Tibial nerve (tissue), 4 donors: ENCODE results near the gene PCDHGA2. TPM values are rescaled to one million over a fixed set of nuclear protein-coding genes. Genes with fewer than 3 reads are reported as not detected.

Source experiments
- DNase-seq, 2 donors: peaks; one replicate each; pipeline ENCODE4 v3.0.0-alpha.2; 2019; ENCODE audit warnings: low spot score in 2 of 2
- H3K27ac ChIP-seq, 4 donors: fragments of 200-600 bp; sonication (generic) in 3 of 4; one replicate each; pipeline ENCODE4 v1.5.1; 2017 to 2019; ENCODE audit warnings: mild to moderate bottlenecking in 1 of 4
- H3K27me3 ChIP-seq, 2 donors: fragments of 200-600 bp; sonication (generic) in 1 of 2; one replicate each; pipeline versions ENCODE4 v1.5.1 to v1.6.0; 2017 to 2019
- H3K36me3 ChIP-seq, 3 donors: fragments of 200-600 bp; sonication (generic); one replicate each; pipeline ENCODE4 v1.5.1; 2018 to 2019
- H3K4me1 ChIP-seq, 4 donors: fragments of 200-600 bp; sonication (generic) in 3 of 4; one replicate each; pipeline ENCODE4 v1.5.1; 2017 to 2019
- H3K4me3 ChIP-seq, 4 donors: fragments of 200-600 bp; sonication (generic) in 3 of 4; one replicate each; pipeline ENCODE4 v1.5.1; 2017 to 2019; ENCODE audit warnings: mild to moderate bottlenecking in 1 of 4, moderate library complexity in 1 of 4
- H3K9me3 ChIP-seq, 4 donors: fragments of 200-600 bp; sonication (generic) in 3 of 4; one replicate each; pipeline ENCODE4 v1.5.1; 2017 to 2019
- EP300 ChIP-seq, 2 donors: sonication (generic); formaldehyde crosslinking; IDR thresholded peaks; one replicate each; pipeline ENCODE4 v1.6.1; 2017; ENCODE audit warnings: antibody characterized with exemption in 2 of 2, mild to moderate bottlenecking in 1 of 2
- POLR2A ChIP-seq, 2 donors: fragments of 450-650 bp; IDR thresholded peaks; one replicate each; pipeline ENCODE4 v1.6.1; 2017; ENCODE audit warnings: antibody characterized with exemption in 2 of 2, mild to moderate bottlenecking in 2 of 2, moderate library complexity in 2 of 2
- WGBS, 2 donors: methylation state at CpG; one replicate each; pipeline ENCODE4 v1.1.5; 2018; 5-methylcytosine and 5-hydroxymethylcytosine counted together
- total RNA-seq, 4 donors: library from RNA; depleted of rRNA; stranded (reverse); fragments of >200 nt; gene quantifications; one replicate each; pipeline ENCODE4 v1.1.0, GENCODE V29; 2016
- TF ChIP-seq, protein P1 (sequence below), 5 experiments: fragments of 200-600 bp in 3 of 5; fragments of 450-650 bp in 2 of 5; sonication (generic) in 3 of 5; IDR thresholded peaks; one replicate each; pipeline ENCODE4 v1.5.1; 2016 to 2019; ENCODE audit warnings: antibody characterized with exemption in 5 of 5, mild to moderate bottlenecking in 3 of 5, moderate library complexity in 2 of 5

Gene PCDHGA2
- total RNA-seq, 4 donors from 2014 or later = 9.6 to 20.4 (median 12.7) TPM

DNA sequence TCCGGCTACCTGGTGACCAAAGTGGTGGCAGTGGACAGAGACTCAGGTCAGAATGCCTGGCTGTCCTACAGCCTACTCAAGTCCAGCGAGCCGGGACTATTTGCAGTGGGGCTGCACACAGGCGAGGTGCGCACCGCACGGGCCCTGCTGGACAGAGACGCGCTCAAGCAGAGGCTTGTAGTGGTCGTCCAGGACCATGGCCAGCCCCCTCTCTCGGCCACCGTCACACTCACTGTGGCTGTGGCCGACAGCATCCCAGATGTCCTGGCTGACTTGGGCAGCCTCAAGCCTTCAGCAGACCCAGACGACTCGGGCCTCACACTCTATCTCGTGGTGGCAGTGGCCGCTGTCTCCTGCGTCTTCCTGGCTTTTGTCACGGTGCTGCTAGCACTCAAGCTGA is 18.4 kb downstream of the PCDHGA2 start:
- no peak for DNase-seq
- WGBS, 2 donors = 52 to 53% methylated on average over 16 of the region's 19 CpGs
- peaks cover 0 to 99% (median 47%) of the 10 kb centered on the region in 4 donors for H3K9me3 ChIP-seq

DNA sequence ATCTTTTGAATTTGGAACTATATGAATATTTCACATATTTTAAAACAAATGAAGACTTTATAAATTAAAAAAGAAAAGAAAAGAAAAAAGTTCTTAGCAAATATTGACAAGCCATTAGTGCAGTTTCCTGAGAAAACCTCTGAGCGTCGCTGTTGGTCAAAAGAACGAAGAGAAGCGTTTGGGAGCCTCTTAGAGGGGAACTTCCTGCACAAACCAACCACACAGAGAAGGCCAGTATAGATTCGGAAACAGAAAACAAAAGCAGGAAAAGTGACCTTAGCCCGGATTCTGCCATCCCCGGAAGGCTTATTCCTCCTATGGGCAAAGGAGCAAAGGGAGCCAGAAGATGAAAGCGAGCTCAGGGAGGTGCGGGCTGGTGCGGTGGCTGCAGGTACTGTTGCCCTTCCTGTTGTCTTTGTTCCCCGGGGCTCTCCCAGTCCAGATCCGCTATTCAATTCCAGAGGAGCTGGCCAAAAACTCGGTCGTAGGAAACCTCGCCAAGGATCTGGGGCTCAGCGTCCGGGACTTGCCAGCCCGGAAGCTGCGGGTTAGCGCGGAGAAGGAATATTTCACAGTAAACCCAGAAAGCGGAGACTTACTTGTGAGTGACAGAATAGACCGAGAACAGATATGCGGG is 21.3 kb downstream of the PCDHGA2 start, which contains the start of gene PCDHGB2:
Gene PCDHGB2, plus strand, starts transcription at position 205 of the 637 bp plus-strand sequence. Its CDS starts 142 bp downstream, at position 347.
- TF ChIP-seq, protein P1, sequence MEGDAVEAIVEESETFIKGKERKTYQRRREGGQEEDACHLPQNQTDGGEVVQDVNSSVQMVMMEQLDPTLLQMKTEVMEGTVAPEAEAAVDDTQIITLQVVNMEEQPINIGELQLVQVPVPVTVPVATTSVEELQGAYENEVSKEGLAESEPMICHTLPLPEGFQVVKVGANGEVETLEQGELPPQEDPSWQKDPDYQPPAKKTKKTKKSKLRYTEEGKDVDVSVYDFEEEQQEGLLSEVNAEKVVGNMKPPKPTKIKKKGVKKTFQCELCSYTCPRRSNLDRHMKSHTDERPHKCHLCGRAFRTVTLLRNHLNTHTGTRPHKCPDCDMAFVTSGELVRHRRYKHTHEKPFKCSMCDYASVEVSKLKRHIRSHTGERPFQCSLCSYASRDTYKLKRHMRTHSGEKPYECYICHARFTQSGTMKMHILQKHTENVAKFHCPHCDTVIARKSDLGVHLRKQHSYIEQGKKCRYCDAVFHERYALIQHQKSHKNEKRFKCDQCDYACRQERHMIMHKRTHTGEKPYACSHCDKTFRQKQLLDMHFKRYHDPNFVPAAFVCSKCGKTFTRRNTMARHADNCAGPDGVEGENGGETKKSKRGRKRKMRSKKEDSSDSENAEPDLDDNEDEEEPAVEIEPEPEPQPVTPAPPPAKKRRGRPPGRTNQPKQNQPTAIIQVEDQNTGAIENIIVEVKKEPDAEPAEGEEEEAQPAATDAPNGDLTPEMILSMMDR (IDR thresholded peaks at IDR 0.05) = no peak
- no peak for TF ChIP-seq POLR2A (IDR thresholded peaks at IDR 0.05)
- no peak for TF ChIP-seq EP300 (IDR thresholded peaks at IDR 0.05)
- Histone ChIP-seq H3K9me3 (peaks cover 0 to 99% (median 52%) of the 10 kb centered on the region in 4 donors), H3K4me1 (no peaks in the 10 kb centered on the region), H3K27ac (peak within 1 kb of the TSS in 1 of 4 donors; percentile 11), H3K36me3 (peaks cover 0 to 45% (median 0%) of the 10 kb centered on the region in 3 donors), H3K27me3 (no peaks in the 10 kb centered on the region), H3K4me3 (peak within 1 kb of the TSS in 2 of 4 donors; percentile 26 to 33)
- WGBS, 2 donors = 15 to 23% methylated on average over 24 of the region's 24 CpGs
- no peak for DNase-seq

More for the DNA sequence above, 18.4 kb downstream of the PCDHGA2 start:
- no peaks in the 10 kb centered on the region for H3K4me1 ChIP-seq
- no peak overlapping the region for H3K27ac ChIP-seq
- H3K36me3 ChIP-seq = peaks cover 0 to 44% (median 0%) of the 10 kb centered on the region in 3 donors
- no peaks in the 10 kb centered on the region for H3K27me3 ChIP-seq
- H3K4me3 ChIP-seq = no peak overlapping the region
- TF ChIP-seq, protein P1 (IDR thresholded peaks at IDR 0.05) = no peak
- no peak for TF ChIP-seq EP300 (IDR thresholded peaks at IDR 0.05)
- no peak for TF ChIP-seq POLR2A (IDR thresholded peaks at IDR 0.05)

DNA sequence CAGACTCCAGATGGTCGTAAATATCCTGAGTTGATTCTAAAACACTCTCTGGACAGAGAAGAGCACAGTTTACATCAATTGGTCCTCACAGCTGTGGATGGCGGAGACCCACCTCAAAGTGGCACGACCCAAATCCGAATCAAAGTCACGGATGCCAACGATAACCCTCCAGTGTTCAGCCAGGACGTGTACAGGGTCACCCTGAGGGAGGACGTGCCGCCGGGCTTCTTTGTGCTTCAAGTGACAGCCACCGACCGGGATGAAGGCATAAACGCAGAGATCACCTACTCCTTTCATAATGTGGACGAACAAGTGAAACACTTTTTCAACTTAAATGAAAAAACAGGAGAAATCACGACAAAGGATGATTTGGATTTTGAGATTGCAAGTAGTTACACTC is 22.1 kb downstream of the PCDHGA2 start:
- no peak for DNase-seq
- 37 to 42% methylated on average over 15 of the region's 15 CpGs for WGBS, 2 donors
- H3K27me3 ChIP-seq = no peaks in the 10 kb centered on the region
- no peak overlapping the region for H3K27ac ChIP-seq
- H3K36me3 ChIP-seq = peaks cover 0 to 45% (median 0%) of the 10 kb centered on the region in 3 donors
- no peaks in the 10 kb centered on the region for H3K4me1 ChIP-seq
- H3K4me3 ChIP-seq = no peak overlapping the region
- no peak for TF ChIP-seq POLR2A (IDR thresholded peaks at IDR 0.05)
- TF ChIP-seq, protein P1 (IDR thresholded peaks at IDR 0.05) = no peak
- TF ChIP-seq EP300 (IDR thresholded peaks at IDR 0.05) = no peak
- H3K9me3 ChIP-seq = peaks cover 0 to 99% (median 52%) of the 10 kb centered on the region in 4 donors

DNA sequence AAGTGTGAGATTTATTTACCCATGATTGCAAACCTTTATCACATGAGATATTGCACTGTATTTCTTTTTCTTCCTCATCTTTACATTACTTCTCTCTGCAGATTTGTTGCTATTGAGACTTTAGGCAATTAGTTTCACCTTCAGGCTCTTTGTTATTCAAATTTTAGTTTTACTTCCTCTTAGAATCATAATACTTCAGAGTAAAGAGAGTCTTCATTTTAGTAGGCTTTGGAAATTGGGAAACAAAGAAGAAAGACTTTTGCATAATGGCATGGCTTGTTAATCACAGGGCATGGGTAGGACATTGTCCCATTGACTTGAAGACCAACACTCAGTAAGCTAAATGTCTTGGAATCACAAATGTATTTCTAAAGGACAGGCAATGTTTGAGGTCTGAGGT is 24.2 kb downstream of the PCDHGA2 start:
- Histone ChIP-seq H3K36me3 (peaks cover 0 to 33% (median 0%) of the 10 kb centered on the region in 3 donors), H3K4me3 (no peak overlapping the region), H3K9me3 (peaks cover 0 to 99% (median 54%) of the 10 kb centered on the region in 4 donors), H3K27me3 (no peaks in the 10 kb centered on the region), H3K27ac (no peak overlapping the region), H3K4me1 (no peaks in the 10 kb centered on the region)
- no peak for TF ChIP-seq EP300 (IDR thresholded peaks at IDR 0.05)
- TF ChIP-seq, protein P1 (IDR thresholded peaks at IDR 0.05) = no peak
- DNase-seq = no peak

DNA sequence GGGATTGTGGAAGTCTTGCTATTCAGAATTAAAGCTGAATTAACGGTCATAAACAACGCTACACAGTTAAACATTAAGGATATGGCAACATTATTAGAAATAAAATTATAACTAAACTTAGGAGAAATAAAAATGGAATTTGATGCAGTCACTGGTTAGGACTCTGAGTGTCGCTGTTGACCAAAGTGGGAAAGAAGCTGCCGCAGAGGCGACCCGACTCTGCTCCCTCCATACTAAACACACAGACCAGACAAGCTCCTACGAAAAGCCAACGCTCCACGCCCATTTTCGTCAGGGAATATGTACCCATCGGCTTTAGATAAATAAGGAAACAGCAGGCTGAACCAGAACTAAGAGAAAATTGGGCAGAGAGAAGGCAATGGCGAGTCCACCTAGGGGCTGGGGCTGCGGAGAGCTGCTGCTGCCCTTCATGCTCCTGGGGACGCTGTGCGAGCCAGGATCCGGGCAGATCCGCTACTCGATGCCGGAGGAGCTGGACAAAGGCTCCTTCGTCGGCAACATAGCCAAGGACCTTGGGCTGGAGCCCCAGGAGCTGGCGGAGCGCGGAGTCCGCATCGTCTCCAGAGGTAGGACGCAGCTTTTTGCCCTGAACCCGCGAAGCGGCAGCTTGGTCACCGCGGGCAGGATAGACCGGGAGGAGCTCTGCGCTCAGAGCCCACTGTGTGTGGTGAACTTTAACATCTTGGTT is 25.5 kb downstream of the PCDHGA2 start, which contains the start of gene PCDHGA5:
Gene PCDHGA5, plus strand, starts transcription at position 211 of the 709 bp plus-strand sequence. Its CDS starts 169 bp downstream, at position 380.
- DNase-seq = no peak
- WGBS, 2 donors = 19 to 22% methylated on average over 34 of the region's 34 CpGs

More for the DNA sequence above, 25.5 kb downstream of the PCDHGA2 start, which contains the start of gene PCDHGA5:
- peak within 1 kb of the TSS in 1 of 4 donors; percentile 20 for H3K4me3 ChIP-seq
- peaks cover 0 to 29% (median 0%) of the 10 kb centered on the region in 3 donors for H3K36me3 ChIP-seq
- no peaks in the 10 kb centered on the region for H3K27me3 ChIP-seq
- H3K9me3 ChIP-seq = peaks cover 0 to 99% (median 47%) of the 10 kb centered on the region in 4 donors
- no peaks in the 10 kb centered on the region for H3K4me1 ChIP-seq
- TF ChIP-seq EP300 (IDR thresholded peaks at IDR 0.05) (no peak), POLR2A (IDR thresholded peaks at IDR 0.05) (no peak)
- TF ChIP-seq, protein P1 (IDR thresholded peaks at IDR 0.05) = no peak
- H3K27ac ChIP-seq = no peak within 1 kb of the TSS
